ENCODE measurements around the gene ADAMTSL2.

The ADAMTSL2 gene

DNA sequence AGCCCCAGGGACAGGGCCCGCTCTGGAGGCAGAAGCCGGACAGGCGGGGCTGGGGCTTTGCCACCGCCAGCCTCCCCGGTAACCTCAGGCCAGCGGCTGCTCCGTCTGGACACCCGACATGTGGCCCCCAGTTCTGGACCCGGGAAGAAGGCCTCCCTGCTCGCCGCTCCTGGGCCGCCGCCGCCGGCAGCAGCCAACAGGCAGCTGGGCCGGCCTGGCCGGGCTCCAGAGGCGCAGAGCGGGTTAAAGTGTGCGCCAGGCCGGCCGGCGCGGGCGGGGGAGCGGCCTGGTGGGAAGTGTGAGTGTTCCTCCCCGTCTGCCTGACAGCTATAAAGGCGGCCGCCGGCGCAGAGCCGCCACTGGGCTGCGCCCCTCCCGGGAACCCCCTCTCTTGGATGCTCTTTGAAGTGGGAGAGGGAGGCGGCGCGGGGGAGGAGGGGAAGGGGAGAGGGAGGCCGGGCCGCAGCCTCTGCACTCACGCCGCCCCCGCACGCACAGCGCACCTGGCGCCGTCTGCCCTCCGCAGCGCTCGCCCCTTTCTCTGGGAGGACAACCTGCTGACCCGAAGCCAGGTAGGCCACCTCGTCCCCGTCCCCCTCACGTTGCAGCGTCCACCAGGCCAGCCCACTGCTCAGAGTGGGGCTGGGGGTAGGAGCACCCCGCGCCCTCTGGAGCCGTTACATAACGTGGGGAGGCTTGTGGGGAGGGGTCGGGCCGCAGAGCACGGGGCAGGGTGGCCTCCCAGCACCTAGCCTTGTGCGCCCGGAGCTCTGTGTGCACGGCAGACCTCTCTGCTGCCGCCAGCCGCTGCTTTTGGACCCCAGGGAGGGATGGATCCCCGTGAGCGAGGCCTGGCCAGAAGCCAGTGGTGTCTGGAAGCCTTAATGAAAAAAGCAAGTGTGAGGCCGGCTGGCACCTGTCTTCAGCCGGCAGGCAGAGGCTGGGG, at the start of gene ADAMTSL2:
TSS of gene ADAMTSL2 (plus strand) at position 359 of the 946 bp plus-strand sequence. CDS start 2,009 bp downstream, outside the sequence.
- no peak for DNase-seq

DNA sequence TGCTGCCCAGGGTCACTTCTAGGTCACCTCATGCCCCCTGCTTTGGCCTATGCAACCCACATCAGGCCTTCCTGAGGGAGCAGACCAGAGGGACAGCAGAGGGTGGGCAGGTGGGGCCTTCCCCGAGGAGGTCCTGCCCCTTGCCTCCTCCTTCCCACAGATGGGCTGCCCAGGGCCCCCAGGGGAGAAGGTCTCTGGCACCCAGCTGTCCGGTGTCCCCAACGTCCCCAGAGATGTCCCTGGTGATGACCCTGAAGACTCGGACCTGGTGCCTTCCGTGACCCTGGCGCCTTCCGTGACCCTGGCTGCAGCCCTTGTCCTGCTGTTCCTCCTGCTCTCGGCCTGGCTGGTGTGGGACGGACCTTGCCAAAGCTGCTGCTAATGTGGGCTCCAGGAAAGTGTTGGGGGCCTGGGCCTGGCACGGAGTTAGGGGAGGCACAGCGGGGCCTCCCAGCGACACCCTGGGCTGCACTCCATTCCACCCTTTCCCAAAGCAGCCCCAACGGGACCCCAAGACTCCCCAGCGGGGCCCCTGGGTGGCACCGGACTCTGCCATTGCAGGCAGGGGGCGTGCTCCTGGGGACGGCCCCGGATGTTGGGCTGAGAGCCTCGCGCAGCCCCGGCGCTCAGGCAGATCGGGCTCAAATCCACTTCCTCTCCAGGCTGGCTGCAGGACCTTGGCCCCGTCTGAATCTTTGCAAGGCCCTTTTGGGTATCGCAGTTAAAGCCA, 48.8 kb upstream of the ADAMTSL2 start:
- DNase-seq, result peak; percentile 84

- DNase-seq, result no peak
Observed at GRCh38 chr9:133487331-133487725, 47.2 kb upstream of the ADAMTSL2 start.

DNA sequence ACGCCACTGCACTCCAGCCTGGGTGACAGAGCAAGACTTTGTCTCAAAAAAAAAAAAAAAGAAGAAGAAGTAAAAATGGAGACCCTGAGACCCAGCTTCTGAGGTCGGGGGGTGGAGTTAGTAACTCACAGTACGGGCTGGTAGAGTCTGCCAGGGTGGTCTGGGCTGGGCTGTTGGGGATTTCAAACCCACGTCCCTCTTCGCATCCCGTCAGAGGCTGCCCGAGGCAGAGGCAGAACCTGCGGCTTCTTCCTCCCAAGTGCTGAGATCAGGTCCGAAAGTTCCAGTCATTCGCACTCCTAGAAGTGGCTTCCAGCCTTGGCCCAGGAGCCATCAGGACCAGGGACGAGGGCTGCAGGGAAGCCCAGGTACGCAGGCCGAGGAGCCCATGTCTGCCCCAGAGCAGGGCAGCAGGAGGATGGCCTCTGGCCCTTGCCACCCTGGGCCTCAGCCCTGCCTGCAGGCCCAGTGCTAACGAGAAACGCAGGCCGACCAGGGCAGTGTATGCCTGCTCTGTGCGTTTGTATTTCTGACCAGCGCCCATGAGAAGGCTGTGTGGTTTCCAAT, 45.7 kb upstream of the ADAMTSL2 start:
- no peak for DNase-seq

- DNase-seq, result no peak
Observed at GRCh38 chr9:133489253-133490190, 45.0 kb upstream of the ADAMTSL2 start.

DNA sequence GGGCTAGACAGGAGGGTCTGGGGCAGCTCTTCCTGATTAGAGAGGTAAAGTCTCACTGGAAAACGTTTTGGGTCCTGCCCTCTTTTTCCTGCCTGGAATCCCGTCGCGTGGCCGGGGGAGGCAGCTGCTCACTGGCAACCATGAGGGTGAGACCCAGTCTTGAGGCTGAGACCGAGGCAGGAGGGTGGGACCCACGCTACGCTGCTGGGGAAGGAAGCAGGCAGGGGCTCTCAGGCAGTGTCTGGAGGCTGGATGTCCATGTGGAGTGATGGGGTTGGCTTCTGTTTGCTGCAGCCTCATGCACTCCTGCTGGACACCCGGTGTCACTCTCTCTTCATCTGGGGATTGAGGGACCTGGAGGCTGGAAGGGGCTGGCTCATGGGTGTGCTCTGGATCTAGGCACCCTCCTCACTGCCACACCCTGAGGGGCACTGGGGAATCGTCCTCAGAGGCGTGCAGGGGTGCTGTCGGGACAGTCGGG, 44.3 kb upstream of the ADAMTSL2 start:
- DNase-seq, result no peak

DNA sequence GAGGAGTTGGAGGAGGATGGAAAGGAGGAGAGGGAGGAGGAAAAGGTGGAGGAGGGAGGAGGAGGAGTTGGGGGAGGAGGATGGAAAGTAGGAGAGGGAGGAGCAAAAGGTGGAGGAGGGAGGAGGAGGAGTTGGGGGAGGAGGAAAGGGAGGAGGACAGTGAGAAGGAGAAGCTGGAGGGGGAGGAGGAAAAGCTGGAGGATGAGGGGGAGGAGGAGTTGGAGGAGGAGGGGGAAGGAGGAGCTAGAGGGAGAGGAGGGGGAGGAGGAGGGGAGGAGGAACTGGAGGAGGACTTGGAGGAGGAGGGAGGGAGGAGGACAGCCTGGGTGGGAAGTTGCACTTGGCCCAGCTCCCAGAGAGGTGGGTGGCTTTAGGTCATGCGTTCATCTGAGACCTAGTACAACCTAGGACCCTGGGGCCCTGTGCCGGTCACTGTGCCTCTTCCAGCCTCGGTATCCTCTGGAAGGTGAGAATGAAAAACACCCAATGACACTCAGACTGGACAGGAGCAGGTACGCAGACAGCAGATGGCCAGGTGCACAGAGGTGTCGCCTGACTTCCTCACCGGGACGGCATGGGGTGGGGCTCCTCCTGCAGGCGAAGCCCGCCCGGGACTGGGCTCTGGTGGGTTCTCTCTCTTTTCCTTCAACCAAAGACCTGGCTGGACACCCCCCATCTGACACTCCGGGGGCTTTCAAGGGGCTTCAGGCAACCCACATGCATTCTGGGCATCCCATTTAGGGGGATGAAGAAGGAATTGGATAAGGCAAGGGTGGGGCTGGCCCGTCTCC, 43.4 kb upstream of the ADAMTSL2 start:
- no peak for DNase-seq

- DNase-seq, result no peak
Observed at GRCh38 chr9:133491656-133491925, 42.9 kb upstream of the ADAMTSL2 start.

DNA sequence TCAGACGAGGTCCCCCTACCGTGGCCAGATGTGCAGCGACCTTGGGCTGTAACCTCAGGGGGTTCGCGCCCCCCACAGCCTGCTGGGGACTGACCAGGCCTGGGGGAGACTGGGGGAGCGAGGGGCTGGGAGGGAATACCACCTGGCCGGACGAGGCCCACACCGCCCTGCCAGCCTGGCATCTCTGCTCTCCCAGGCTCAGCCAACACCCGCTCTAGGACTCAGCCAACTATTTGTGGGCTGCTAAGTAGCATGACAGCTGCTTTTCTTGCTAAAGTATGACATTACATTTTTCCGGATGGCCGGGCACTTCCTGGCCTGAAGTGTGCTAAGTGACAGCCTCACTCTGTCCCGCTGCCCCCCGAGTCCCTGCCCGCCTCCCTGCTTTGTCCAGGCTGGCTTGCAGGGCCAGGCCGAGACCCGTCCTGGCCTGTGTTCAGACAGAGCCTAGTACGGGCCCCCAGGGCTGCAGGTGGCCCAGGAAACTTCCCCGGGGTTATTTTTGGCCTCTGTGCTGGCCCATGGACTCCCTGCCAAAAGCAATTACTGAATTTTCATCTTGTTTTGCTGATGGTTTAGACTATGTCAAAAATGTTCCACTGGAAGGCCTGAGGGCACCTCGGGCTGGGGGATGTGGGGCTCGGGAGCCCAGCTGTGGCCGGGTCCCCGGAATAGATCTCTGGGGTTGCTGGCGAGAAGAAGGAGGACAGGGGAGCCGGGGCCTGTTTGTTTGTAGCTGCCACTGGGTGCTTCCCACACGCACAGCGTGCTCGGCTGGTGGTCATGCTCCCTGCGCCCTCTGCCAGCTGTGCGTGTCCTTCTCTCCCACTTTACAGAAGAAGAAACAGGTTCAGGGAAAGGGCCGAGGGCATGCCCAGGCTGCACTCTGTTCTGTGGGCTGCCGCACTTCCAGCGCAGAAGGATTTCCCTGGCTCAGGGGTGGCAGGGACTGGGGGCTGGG, 42.2 kb upstream of the ADAMTSL2 start:
- DNase-seq, result no peak

DNA sequence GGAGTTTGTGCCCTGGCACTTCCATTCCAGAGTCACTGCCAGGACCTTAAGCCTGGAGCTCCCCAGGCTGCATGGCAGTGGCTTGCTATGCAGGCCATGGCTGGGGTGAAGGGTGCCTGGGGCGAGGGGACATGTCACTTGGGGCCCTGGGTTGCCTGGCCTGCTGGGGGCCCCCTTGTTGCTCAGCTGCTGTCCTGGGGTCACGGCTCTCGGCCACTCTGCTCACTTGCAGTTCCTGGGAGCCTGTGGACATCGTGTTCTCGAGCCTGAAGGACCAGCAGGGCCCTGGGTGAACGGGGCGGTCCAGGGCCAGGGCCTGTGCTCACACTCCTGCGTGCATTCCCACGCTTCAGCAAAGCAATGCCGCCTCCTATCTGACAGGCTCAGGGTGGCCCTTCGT, 41.1 kb upstream of the ADAMTSL2 start:
- no peak for DNase-seq

- DNase-seq, result no peak
Observed at GRCh38 chr9:133493845-133494540, 40.5 kb upstream of the ADAMTSL2 start.

GRCh38 chr9:133494636-133495326, 39.7 kb upstream of the ADAMTSL2 start:
- no peak for DNase-seq

GRCh38 chr9:133495327-133496293, 38.9 kb upstream of the ADAMTSL2 start:
- no peak for DNase-seq

GRCh38 chr9:133496861-133497842, 37.4 kb upstream of the ADAMTSL2 start:
- no peak for DNase-seq

- DNase-seq, result no peak
Observed at GRCh38 chr9:133499132-133499891, 35.2 kb upstream of the ADAMTSL2 start.

DNA sequence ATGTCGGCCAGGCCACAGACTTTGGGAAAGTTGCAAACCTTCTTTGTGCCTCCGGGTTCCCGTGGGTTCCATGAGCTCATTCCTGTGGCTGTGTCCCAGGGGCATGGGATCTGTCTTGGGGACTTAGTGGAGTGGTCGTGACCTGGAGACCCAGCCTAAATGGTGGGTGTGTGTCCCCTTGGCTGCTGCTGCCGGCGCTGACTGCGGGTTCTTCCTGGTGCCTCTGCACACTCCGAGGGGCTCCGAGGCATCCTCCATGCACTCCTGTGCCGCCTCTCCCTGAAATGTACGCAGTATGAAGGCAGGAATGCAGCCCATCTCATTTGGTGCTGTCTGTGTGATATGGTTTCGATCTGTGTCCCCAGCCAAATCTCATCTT, 34.6 kb upstream of the ADAMTSL2 start:
- no peak for DNase-seq

Data from 8988T (cell line).